Activated T-cell treated with anti-CD3 and anti-CD28 coated beads, Interleukin-2, amount 50 U/mL, for 72 hours (primary cell): Measurements from ENCODE around the gene ZDHHC14. TPM values are rescaled to one million over a fixed set of nuclear protein-coding genes. Genes with fewer than 3 reads are reported as not detected.
"Not testable (repeated sequence)": the region's sequence is repeated elsewhere in the genome, so short reads cannot be mapped to it uniquely, and the experiment has no call there.

Experiments used
- ATAC-seq, 2 donors: fragments of 150-1000 bp; cut with Tn5 transposase; replicated peaks in 1 of 2; 2 replicates each; pipeline ENCODE4 v1.10.0; 2021; ENCODE audit warnings: moderate library complexity in 2 of 2, mild to moderate bottlenecking in 1 of 2
- DNase-seq, 2 donors: peaks; one replicate each; pipeline ENCODE4 v3.0.0; 2021 to 2022; ENCODE audit warnings: mixed read lengths in 1 of 2
- H3K27ac Mint-ChIP-seq: one replicate; pipeline ENCODE4 v1.8.0; 2022; ENCODE audit warnings: mild to moderate bottlenecking, moderate library complexity, mixed read lengths
- H3K27me3 Mint-ChIP-seq: one replicate; pipeline ENCODE4 v1.8.0; 2022; ENCODE audit warnings: low read depth, mixed read lengths
- H3K36me3 Mint-ChIP-seq, 2 donors: one replicate each; pipeline ENCODE4 v1.8.0; 2022; ENCODE audit warnings: mixed read lengths in 2 of 2, mild to moderate bottlenecking in 1 of 2; ENCODE audit not compliant: insufficient read depth in 2 of 2
- H3K4me1 Mint-ChIP-seq: one replicate; pipeline ENCODE4 v1.8.0; 2022; ENCODE audit warnings: low read depth, mixed read lengths
- H3K4me3 Mint-ChIP-seq, 2 donors: one replicate each; pipeline ENCODE4 v1.8.0; 2022; ENCODE audit warnings: mild to moderate bottlenecking in 2 of 2, mixed read lengths in 2 of 2, moderate library complexity in 2 of 2
- H3K9me3 Mint-ChIP-seq, 2 donors: one replicate each; pipeline ENCODE4 v1.8.0; 2022; ENCODE audit warnings: mixed read lengths in 2 of 2
- total RNA-seq, 2 donors: library from RNA; stranded (reverse); gene quantifications; one replicate each; pipeline ENCODE4 v1.2.3, GENCODE V29; 2022

Gene ZDHHC14
- total RNA-seq, 2 donors from 2014 or later, result 10.3 to 15.4 TPM

- H3K4me3 Mint-ChIP-seq, result no peak overlapping the region
- ATAC-seq (no peak), DNase-seq (no peak)
- no peaks in the 10 kb centered on the region for H3K36me3 Mint-ChIP-seq
- no peaks in the 10 kb centered on the region for H3K27me3 Mint-ChIP-seq
- no peak overlapping the region for H3K27ac Mint-ChIP-seq
- H3K9me3 Mint-ChIP-seq, result no peaks in the 10 kb centered on the region
- no peaks in the 10 kb centered on the region for H3K4me1 Mint-ChIP-seq
Observed at GRCh38 chr6:157401734-157402338, 20.8 kb downstream of the ZDHHC14 start.

- H3K4me1 Mint-ChIP-seq, result no peaks in the 10 kb centered on the region
- DNase-seq (no peak), ATAC-seq (no peak)
- H3K27me3 Mint-ChIP-seq, result no peaks in the 10 kb centered on the region
- no peaks in the 10 kb centered on the region for H3K9me3 Mint-ChIP-seq
- no peak overlapping the region for H3K4me3 Mint-ChIP-seq
- H3K36me3 Mint-ChIP-seq, result no peaks in the 10 kb centered on the region
- H3K27ac Mint-ChIP-seq, result no peak overlapping the region
Observed at GRCh38 chr6:157402996-157403685, 22.2 kb downstream of the ZDHHC14 start.

DNA sequence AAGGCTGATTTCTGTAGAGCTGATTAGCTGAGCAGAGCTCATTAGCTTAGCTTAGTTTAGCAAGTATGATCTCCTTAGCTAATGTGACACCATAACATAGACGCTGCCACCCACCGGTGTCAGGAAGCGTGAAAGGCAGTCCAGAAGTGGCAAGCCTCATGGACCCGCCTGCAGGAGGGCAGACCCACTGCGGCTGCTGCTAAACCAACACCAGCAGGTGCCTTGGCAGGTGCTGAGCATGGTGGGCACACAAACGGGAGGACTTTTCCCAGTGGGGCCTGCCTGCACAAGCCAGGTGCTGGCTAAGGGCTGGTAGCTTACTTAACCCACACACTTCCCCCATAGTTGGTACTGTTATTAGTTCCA, 22.7 kb downstream of the ZDHHC14 start:
- Mint-ChIP-seq H3K27me3 (no peaks in the 10 kb centered on the region), H3K36me3 (no peaks in the 10 kb centered on the region), H3K9me3 (no peaks in the 10 kb centered on the region), H3K27ac (no peak overlapping the region), H3K4me3 (no peak overlapping the region), H3K4me1 (no peaks in the 10 kb centered on the region)
- DNase-seq, result no peak
- no peak for ATAC-seq

- Mint-ChIP-seq H3K4me1 (no peaks in the 10 kb centered on the region), H3K36me3 (no peaks in the 10 kb centered on the region), H3K4me3 (no peak overlapping the region), H3K27ac (no peak overlapping the region), H3K9me3 (no peaks in the 10 kb centered on the region), H3K27me3 (no peaks in the 10 kb centered on the region)
- no peak for ATAC-seq
- no peak for DNase-seq
Observed at GRCh38 chr6:157405986-157406385, 25.0 kb downstream of the ZDHHC14 start.

DNA sequence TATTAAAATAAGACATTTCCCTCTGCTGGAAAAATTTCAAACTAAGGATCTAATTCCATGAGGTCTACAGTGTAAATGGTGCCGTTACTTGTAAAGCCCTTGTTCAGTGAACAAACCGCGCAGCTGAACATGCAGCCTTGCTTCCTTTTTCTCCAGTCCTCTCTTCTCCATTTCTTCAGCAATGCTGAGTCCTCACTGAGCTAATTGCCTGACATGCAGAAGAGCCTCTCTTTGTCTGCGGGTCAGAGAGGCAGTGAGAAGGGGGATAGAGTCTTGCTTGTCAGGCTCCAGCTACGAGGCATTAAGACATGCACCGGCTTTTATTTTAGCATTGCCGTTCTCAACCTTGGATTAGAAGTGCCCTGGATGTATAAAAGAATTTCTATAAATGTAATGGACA, 25.7 kb downstream of the ZDHHC14 start:
- DNase-seq (no peak), ATAC-seq (no peak)
- Mint-ChIP-seq H3K27me3 (no peaks in the 10 kb centered on the region), H3K36me3 (peaks cover 0 to 1% of the 10 kb centered on the region in 2 donors), H3K27ac (no peak overlapping the region), H3K4me3 (no peak overlapping the region), H3K4me1 (no peaks in the 10 kb centered on the region), H3K9me3 (no peaks in the 10 kb centered on the region)

- Mint-ChIP-seq H3K4me1 (no peaks in the 10 kb centered on the region), H3K27ac (no peak overlapping the region), H3K36me3 (peaks cover 0 to 1% of the 10 kb centered on the region in 2 donors), H3K27me3 (no peaks in the 10 kb centered on the region), H3K4me3 (no peak overlapping the region), H3K9me3 (no peaks in the 10 kb centered on the region)
- ATAC-seq (no peak), DNase-seq (no peak)
Observed at GRCh38 chr6:157407646-157408045, 26.7 kb downstream of the ZDHHC14 start.

DNA sequence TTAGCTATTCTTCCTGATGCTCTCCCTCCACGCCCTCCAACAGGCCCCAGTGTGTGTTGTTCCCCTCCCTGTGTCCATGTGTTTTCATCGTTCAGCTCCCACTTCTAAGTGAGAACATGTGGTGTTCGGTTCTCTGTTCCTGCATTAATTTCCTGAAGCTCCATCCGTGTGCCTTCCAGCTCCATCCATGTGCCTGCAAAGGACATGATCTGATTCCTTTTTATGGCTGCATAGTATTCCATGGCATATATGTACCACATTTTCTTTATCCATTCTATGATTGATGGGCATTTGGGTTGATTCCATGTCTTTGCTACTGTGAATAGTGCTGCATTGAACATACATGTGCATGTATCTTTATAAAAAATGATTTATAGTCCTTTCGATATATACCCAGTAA, 27.4 kb downstream of the ZDHHC14 start:
- H3K27me3 Mint-ChIP-seq, ATAC-seq, H3K4me1 Mint-ChIP-seq, DNase-seq, H3K9me3 Mint-ChIP-seq, H3K27ac Mint-ChIP-seq, H3K36me3 Mint-ChIP-seq, H3K4me3 Mint-ChIP-seq: not testable (repeated sequence)

DNA sequence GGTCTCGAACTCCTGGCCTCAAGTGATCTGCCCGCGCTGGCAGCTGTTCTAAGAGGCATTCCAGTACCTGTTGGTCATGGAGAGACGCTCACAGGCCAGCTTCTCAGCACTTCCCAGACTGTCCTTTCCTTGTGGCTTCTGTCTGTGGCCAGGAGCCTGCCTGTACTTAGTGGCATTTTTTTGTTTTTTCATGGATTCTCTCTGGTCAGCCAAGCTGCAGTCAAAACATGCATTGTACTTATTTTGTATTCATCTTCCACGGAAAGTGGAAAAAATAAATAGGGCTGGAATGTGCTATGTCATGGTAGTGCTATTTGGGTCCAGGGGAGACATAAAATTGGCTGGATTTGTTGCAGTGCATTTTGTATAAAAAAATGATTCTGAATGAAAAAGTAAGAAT, 29.1 kb downstream of the ZDHHC14 start:
- peaks cover 0 to 1% of the 10 kb centered on the region in 2 donors for H3K36me3 Mint-ChIP-seq
- no peaks in the 10 kb centered on the region for H3K9me3 Mint-ChIP-seq
- no peak overlapping the region for H3K27ac Mint-ChIP-seq
- no peaks in the 10 kb centered on the region for H3K4me1 Mint-ChIP-seq
- H3K4me3 Mint-ChIP-seq, result no peak overlapping the region
- ATAC-seq, result no peak
- no peaks in the 10 kb centered on the region for H3K27me3 Mint-ChIP-seq
- DNase-seq, result no peak

DNA sequence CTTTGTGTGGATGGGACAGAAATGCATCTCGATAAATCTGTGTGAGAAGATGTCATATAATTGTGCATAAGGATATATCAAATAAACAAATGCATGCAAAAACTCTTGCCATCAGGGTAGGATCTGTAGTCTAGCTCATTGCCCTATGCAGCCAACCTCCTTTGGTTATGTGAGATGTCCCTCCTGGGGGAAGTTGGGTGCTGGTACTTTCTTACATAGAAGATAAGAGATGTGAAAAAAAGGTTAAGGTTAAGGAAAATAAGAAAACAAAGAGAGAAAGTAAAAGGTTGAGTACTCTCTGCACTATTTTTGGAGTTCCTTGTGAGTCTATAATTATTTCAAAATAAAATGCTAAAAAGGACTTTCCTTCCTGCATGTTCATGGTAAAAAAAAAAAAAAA, 30.4 kb downstream of the ZDHHC14 start:
- no peaks in the 10 kb centered on the region for H3K9me3 Mint-ChIP-seq
- no peak overlapping the region for H3K4me3 Mint-ChIP-seq
- DNase-seq (no peak), ATAC-seq (no peak)
- no peaks in the 10 kb centered on the region for H3K27me3 Mint-ChIP-seq
- H3K4me1 Mint-ChIP-seq, result no peaks in the 10 kb centered on the region
- no peak overlapping the region for H3K27ac Mint-ChIP-seq
- peaks cover 0 to 1% of the 10 kb centered on the region in 2 donors for H3K36me3 Mint-ChIP-seq

- no peak overlapping the region for H3K27ac Mint-ChIP-seq
- ATAC-seq (no peak), DNase-seq (no peak)
- H3K36me3 Mint-ChIP-seq, result peaks cover 0 to 1% of the 10 kb centered on the region in 2 donors
- no peaks in the 10 kb centered on the region for H3K27me3 Mint-ChIP-seq
- H3K9me3 Mint-ChIP-seq, result no peaks in the 10 kb centered on the region
- no peak overlapping the region for H3K4me3 Mint-ChIP-seq
- no peaks in the 10 kb centered on the region for H3K4me1 Mint-ChIP-seq
Observed at GRCh38 chr6:157412791-157413190, 31.8 kb downstream of the ZDHHC14 start.

- Mint-ChIP-seq H3K27me3 (no peaks in the 10 kb centered on the region), H3K4me1 (peaks cover 7% of the 10 kb centered on the region), H3K4me3 (no peak overlapping the region), H3K36me3 (no peaks in the 10 kb centered on the region), H3K27ac (no peak overlapping the region), H3K9me3 (no peaks in the 10 kb centered on the region)
- DNase-seq (no peak), ATAC-seq (peak; percentile 43 to 44)
Observed at GRCh38 chr6:157420497-157420896, 39.5 kb downstream of the ZDHHC14 start.

- no peak for DNase-seq
- no peak for ATAC-seq
- H3K27me3 Mint-ChIP-seq, result peaks cover 14% of the 10 kb centered on the region
- no peak overlapping the region for H3K27ac Mint-ChIP-seq
- no peak overlapping the region for H3K4me3 Mint-ChIP-seq
- H3K36me3 Mint-ChIP-seq, result peaks cover 0 to 6% of the 10 kb centered on the region in 2 donors
- H3K4me1 Mint-ChIP-seq, result peaks cover 48% of the 10 kb centered on the region
- H3K9me3 Mint-ChIP-seq, result no peaks in the 10 kb centered on the region
Observed at GRCh38 chr6:157424491-157425020, 43.6 kb downstream of the ZDHHC14 start.

DNA sequence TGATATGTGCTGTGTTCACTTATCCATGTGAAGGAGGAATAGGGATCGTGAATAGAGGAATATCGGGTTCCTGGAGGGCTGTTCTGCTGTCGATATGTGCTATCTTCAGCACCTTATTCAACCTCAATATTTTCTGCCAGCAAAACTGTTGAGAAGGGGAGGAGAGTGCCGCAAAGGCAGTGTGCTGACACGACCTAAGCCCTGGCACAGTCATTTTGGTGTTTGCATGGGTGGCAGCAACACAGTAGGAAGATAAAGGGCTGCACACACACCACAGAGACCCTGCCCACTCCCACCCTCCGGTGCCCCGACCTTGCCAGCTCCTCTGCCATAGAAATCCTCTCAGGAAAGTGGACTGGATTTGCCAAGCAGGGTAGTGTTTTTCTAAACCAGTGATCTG, 47.0 kb downstream of the ZDHHC14 start:
- Mint-ChIP-seq H3K9me3 (no peaks in the 10 kb centered on the region), H3K4me3 (peak overlapping the region; percentile 76)
- DNase-seq, result peak; percentile 44 to 52

More for the DNA sequence above, 47.0 kb downstream of the ZDHHC14 start:
- peaks cover 19% of the 10 kb centered on the region for H3K27me3 Mint-ChIP-seq
- H3K4me1 Mint-ChIP-seq, result peaks cover 59% of the 10 kb centered on the region
- peak overlapping the region; percentile 89 for H3K27ac Mint-ChIP-seq
- peaks cover 2 to 6% of the 10 kb centered on the region in 2 donors for H3K36me3 Mint-ChIP-seq
- ATAC-seq, result peak; percentile 27 to 36
